ENCODE results near the gene SPAG9.

- TF ChIP-seq CTCF (IDR thresholded peaks at IDR 0.05) = no peak
- no peak for TF ChIP-seq ZFX (IDR thresholded peaks at IDR 0.05; ENCODE audit: borderline replicate concordance)
Observed at GRCh38 chr17:51017270-51017669, 103.4 kb downstream of the SPAG9 start.
